ENCODE data around the gene TMEM89. TPM values are rescaled to one million over a fixed set of nuclear protein-coding genes. Genes with fewer than 3 reads are reported as not detected.

TMEM89 gene
- total and polyA plus RNA-seq, 2 experiments from 2014 or later, result not detected

DNA sequence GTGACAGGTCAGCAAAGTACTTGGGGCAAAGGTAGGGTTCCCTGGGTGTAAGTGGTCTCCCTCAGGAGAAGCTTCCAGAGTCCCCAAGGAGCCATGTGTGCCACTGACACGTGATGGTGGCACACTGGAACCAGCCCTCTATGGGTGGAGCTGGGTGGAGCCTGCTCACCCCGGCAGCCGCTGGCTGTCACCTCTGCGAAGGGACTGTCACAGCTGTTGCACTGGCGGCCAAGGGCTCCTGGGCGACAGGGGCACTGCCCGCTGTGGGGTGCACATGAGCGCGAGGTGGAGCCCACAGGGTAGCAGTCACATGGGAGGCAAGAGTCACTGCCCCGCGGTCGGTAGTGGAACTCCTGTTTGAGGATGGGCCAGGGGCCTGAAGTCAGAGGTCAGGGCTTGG, 29.2 kb upstream of the TMEM89 start:
- peaks cover 5% of the 10 kb centered on the region; the same call in 1 of the 3 replicates for H3K4me1 Mint-ChIP-seq
- H4K20me1 ChIP-seq (replicated peaks; ENCODE audit: insufficient read depth), result 0 out of 2 replicates have a peak, but pooled peaks cover 3% of the 10 kb centered on the region
- no peak overlapping the region for H3K27ac Mint-ChIP-seq
- no peaks in the 10 kb centered on the region for H3K79me2 ChIP-seq (replicated peaks; ENCODE audit: insufficient read depth)
- H3K36me3 ChIP-seq (ENCODE audit: insufficient read depth), result no peaks in the 10 kb centered on the region; the same call in 1 of the 2 replicates
- H3F3A ChIP-seq (replicated peaks; ENCODE audit: low read depth), result peaks cover 4% of the 10 kb centered on the region; the same call in 1 of the 2 replicates
- H3K4me2 ChIP-seq, result no peak overlapping the region
- H3K36me3 Mint-ChIP-seq (ENCODE audit: low read depth), result peaks cover 31% of the 10 kb centered on the region
- no peak overlapping the region for H2AFZ ChIP-seq
- DNase-seq (ENCODE audit: low spot score) (no peak), ATAC-seq (no peak)
- no peaks in the 10 kb centered on the region for H3K9me2 ChIP-seq (ENCODE audit: insufficient read depth)
- no peak overlapping the region for H3K4me3 ChIP-seq
- H3K27me3 Mint-ChIP-seq (ENCODE audit: insufficient read depth, low read depth, poor library complexity), result peaks cover 11% of the 10 kb centered on the region
- no peaks in the 10 kb centered on the region for H3K9me3 Mint-ChIP-seq
- no peaks in the 10 kb centered on the region for H3K27me3 ChIP-seq (ENCODE audit: insufficient read depth)
- H3K27ac ChIP-seq (ENCODE audit: low read depth), result no peak overlapping the region
- TF ChIP-seq CREB1 (CRISPR knock-in tag; IDR thresholded peaks at IDR 0.05; ENCODE audit: low read depth) (no peak), ZNF331 (CRISPR knock-in tag; IDR thresholded peaks at IDR 0.05; ENCODE audit: low read depth) (no peak), CTCF (conservative IDR thresholded peaks at IDR 0.05; ENCODE audit: low read depth in 2 of 2) (no peak), JUNB (IDR thresholded peaks at IDR 0.05; ENCODE audit: unreplicated experiment) (no peak), POLR2AphosphoS5 (IDR thresholded peaks at IDR 0.05; ENCODE audit: low read depth) (no peak), EZH2 (IDR thresholded peaks at IDR 0.05; ENCODE audit: low read depth, unreplicated experiment) (no peak), ETS1 (IDR thresholded peaks at IDR 0.05) (no peak), EZH2phosphoT487 (IDR thresholded peaks at IDR 0.05; ENCODE audit: unreplicated experiment) (no peak)
- TF ChIP-seq, protein P1, sequence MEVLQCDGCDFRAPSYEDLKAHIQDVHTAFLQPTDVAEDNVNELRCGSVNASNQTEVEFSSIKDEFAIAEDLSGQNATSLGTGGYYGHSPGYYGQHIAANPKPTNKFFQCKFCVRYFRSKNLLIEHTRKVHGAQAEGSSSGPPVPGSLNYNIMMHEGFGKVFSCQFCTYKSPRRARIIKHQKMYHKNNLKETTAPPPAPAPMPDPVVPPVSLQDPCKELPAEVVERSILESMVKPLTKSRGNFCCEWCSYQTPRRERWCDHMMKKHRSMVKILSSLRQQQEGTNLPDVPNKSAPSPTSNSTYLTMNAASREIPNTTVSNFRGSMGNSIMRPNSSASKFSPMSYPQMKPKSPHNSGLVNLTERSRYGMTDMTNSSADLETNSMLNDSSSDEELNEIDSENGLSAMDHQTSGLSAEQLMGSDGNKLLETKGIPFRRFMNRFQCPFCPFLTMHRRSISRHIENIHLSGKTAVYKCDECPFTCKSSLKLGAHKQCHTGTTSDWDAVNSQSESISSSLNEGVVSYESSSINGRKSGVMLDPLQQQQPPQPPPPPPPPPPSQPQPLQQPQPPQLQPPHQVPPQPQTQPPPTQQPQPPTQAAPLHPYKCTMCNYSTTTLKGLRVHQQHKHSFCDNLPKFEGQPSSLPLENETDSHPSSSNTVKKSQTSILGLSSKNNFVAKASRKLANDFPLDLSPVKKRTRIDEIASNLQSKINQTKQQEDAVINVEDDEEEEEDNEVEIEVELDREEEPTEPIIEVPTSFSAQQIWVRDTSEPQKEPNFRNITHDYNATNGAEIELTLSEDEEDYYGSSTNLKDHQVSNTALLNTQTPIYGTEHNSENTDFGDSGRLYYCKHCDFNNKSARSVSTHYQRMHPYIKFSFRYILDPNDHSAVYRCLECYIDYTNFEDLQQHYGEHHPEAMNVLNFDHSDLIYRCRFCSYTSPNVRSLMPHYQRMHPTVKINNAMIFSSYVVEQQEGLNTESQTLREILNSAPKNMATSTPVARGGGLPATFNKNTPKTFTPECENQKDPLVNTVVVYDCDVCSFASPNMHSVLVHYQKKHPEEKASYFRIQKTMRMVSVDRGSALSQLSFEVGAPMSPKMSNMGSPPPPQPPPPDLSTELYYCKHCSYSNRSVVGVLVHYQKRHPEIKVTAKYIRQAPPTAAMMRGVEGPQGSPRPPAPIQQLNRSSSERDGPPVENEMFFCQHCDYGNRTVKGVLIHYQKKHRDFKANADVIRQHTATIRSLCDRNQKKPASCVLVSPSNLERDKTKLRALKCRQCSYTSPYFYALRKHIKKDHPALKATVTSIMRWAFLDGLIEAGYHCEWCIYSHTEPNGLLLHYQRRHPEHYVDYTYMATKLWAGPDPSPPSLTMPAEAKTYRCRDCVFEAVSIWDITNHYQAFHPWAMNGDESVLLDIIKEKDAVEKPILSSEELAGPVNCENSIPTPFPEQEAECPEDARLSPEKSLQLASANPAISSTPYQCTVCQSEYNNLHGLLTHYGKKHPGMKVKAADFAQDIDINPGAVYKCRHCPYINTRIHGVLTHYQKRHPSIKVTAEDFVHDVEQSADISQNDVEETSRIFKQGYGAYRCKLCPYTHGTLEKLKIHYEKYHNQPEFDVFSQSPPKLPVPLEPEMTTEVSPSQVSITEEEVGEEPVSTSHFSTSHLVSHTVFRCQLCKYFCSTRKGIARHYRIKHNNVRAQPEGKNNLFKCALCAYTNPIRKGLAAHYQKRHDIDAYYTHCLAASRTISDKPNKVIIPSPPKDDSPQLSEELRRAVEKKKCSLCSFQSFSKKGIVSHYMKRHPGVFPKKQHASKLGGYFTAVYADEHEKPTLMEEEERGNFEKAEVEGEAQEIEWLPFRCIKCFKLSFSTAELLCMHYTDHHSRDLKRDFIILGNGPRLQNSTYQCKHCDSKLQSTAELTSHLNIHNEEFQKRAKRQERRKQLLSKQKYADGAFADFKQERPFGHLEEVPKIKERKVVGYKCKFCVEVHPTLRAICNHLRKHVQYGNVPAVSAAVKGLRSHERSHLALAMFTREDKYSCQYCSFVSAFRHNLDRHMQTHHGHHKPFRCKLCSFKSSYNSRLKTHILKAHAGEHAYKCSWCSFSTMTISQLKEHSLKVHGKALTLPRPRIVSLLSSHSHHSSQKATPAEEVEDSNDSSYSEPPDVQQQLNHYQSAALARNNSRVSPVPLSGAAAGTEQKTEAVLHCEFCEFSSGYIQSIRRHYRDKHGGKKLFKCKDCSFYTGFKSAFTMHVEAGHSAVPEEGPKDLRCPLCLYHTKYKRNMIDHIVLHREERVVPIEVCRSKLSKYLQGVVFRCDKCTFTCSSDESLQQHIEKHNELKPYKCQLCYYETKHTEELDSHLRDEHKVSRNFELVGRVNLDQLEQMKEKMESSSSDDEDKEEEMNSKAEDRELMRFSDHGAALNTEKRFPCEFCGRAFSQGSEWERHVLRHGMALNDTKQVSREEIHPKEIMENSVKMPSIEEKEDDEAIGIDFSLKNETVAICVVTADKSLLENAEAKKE (CRISPR knock-in tag; IDR thresholded peaks at IDR 0.05), result no peak
- H3K4me1 ChIP-seq (ENCODE audit: insufficient read depth), result peaks cover 3% of the 10 kb centered on the region; the same call in 1 of the 2 replicates
- no peak overlapping the region for H3K4me3 Mint-ChIP-seq

Data from GM23338 (cell line).